Osteocyte (in vitro differentiated cells): Measurements from ENCODE around the gene DPF1. TPM values are rescaled to one million over a fixed set of nuclear protein-coding genes. Genes with fewer than 3 reads are reported as not detected.

Experiments used
- DNase-seq: peaks from one replicate; pipeline ENCODE4 v3.0.0; 2021; ENCODE audit warnings: mixed read lengths; ENCODE audit not compliant: unreplicated experiment; ENCODE audit errors: extremely low spot score
- H3K27ac Mint-ChIP-seq: one replicate; pipeline ENCODE4 v1.8.0; 2021; ENCODE audit warnings: mild to moderate bottlenecking, mixed read lengths; ENCODE audit not compliant: unreplicated experiment
- H3K27me3 Mint-ChIP-seq: one replicate; pipeline ENCODE4 v1.8.0; 2021; ENCODE audit warnings: mixed read lengths; ENCODE audit not compliant: unreplicated experiment
- H3K36me3 Mint-ChIP-seq: one replicate; pipeline ENCODE4 v1.8.0; 2021; ENCODE audit warnings: mixed read lengths; ENCODE audit not compliant: unreplicated experiment
- H3K4me1 Mint-ChIP-seq: one replicate; pipeline ENCODE4 v1.8.0; 2021; ENCODE audit warnings: mixed read lengths; ENCODE audit not compliant: unreplicated experiment
- H3K4me3 Mint-ChIP-seq: one replicate; pipeline ENCODE4 v1.8.0; 2021; ENCODE audit warnings: mild to moderate bottlenecking, moderate library complexity, mixed read lengths; ENCODE audit not compliant: unreplicated experiment
- H3K9me3 Mint-ChIP-seq: one replicate; pipeline ENCODE4 v1.8.0; 2021; ENCODE audit warnings: mixed read lengths; ENCODE audit not compliant: unreplicated experiment
- total RNA-seq: library from RNA; stranded (reverse); gene quantifications from 2 replicates; pipeline ENCODE4 v1.2.1, GENCODE V29; 2021
- TF ChIP-seq, protein P1 (sequence below): fragments of 200-600 bp; sonication (generic); IDR thresholded peaks from 2 replicates; pipeline ENCODE4 v1.5.0; 2021; ENCODE audit warnings: antibody characterized with exemption, mild to moderate bottlenecking, moderate library complexity

DPF1 gene
- total RNA-seq, 1 donor from 2014 or later, result 2.2 TPM

- Mint-ChIP-seq H3K4me1 (peaks cover 20% of the 10 kb centered on the region), H3K9me3 (no peaks in the 10 kb centered on the region), H3K27me3 (peaks cover 8% of the 10 kb centered on the region), H3K4me3 (no peak overlapping the region), H3K36me3 (no peaks in the 10 kb centered on the region), H3K27ac (peak overlapping the region; percentile 10)
- TF ChIP-seq, protein P1, sequence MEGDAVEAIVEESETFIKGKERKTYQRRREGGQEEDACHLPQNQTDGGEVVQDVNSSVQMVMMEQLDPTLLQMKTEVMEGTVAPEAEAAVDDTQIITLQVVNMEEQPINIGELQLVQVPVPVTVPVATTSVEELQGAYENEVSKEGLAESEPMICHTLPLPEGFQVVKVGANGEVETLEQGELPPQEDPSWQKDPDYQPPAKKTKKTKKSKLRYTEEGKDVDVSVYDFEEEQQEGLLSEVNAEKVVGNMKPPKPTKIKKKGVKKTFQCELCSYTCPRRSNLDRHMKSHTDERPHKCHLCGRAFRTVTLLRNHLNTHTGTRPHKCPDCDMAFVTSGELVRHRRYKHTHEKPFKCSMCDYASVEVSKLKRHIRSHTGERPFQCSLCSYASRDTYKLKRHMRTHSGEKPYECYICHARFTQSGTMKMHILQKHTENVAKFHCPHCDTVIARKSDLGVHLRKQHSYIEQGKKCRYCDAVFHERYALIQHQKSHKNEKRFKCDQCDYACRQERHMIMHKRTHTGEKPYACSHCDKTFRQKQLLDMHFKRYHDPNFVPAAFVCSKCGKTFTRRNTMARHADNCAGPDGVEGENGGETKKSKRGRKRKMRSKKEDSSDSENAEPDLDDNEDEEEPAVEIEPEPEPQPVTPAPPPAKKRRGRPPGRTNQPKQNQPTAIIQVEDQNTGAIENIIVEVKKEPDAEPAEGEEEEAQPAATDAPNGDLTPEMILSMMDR, result peak; percentile 12
- DNase-seq, result no peak
These were observed 12.9 kb downstream of the DPF1 start for GRCh38 chr19:38211151-38211591.

- DNase-seq, result no peak
- peaks cover 8% of the 10 kb centered on the region for H3K27me3 Mint-ChIP-seq
- peak overlapping the region; percentile 59 for H3K4me3 Mint-ChIP-seq
- peak overlapping the region; percentile 73 for H3K27ac Mint-ChIP-seq
- H3K36me3 Mint-ChIP-seq, result no peaks in the 10 kb centered on the region
- no peaks in the 10 kb centered on the region for H3K9me3 Mint-ChIP-seq
- H3K4me1 Mint-ChIP-seq, result peaks cover 20% of the 10 kb centered on the region
- TF ChIP-seq, protein P1, result no peak
These were observed 13.5 kb downstream of the DPF1 start for GRCh38 chr19:38210458-38210987.

- DNase-seq, result no peak
- Mint-ChIP-seq H3K4me3 (peak overlapping the region; percentile 59), H3K27ac (peak overlapping the region; percentile 73), H3K9me3 (no peaks in the 10 kb centered on the region), H3K27me3 (peaks cover 8% of the 10 kb centered on the region), H3K36me3 (no peaks in the 10 kb centered on the region), H3K4me1 (peaks cover 20% of the 10 kb centered on the region)
- TF ChIP-seq, protein P1, result no peak
These were observed 14.2 kb downstream of the DPF1 start for GRCh38 chr19:38209671-38210457.

DNA sequence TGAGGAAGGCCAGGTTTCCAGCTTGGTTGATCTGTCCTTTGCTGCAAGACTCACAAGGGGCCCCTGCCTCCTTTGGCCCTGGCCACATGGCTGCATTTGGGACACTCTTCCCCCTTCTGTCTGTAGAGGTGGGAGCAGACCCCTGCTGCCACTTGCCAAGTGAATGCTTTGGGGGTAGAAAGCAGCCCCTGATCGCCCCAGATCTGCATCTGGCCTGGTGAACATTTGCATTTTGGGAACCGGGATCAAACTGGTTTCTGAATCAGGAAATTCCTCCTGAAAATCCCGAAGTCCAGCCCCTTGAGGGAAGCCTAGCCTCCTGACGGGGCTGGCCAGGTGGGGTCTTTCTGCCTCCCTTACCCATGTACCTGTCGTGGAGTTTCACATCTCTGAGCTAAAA lies 14.9 kb downstream of the DPF1 start:
- Mint-ChIP-seq H3K9me3 (no peaks in the 10 kb centered on the region), H3K36me3 (no peaks in the 10 kb centered on the region), H3K4me1 (peaks cover 20% of the 10 kb centered on the region), H3K27ac (no peak overlapping the region), H3K27me3 (peaks cover 8% of the 10 kb centered on the region), H3K4me3 (peak overlapping the region; percentile 59)
- TF ChIP-seq, protein P1, result no peak
- DNase-seq, result no peak

GRCh38 chr19:38208571-38208970 lies 15.5 kb downstream of the DPF1 start:
- no peaks in the 10 kb centered on the region for H3K36me3 Mint-ChIP-seq
- no peak overlapping the region for H3K27ac Mint-ChIP-seq
- no peak overlapping the region for H3K4me3 Mint-ChIP-seq
- peaks cover 18% of the 10 kb centered on the region for H3K4me1 Mint-ChIP-seq
- TF ChIP-seq, protein P1, result no peak
- peaks cover 8% of the 10 kb centered on the region for H3K27me3 Mint-ChIP-seq
- no peaks in the 10 kb centered on the region for H3K9me3 Mint-ChIP-seq
- DNase-seq, result no peak
